ENCODE results near the gene CCL8.
"Not testable (repeated sequence)": the region's sequence is repeated elsewhere in the genome, so short reads cannot be mapped to it uniquely, and the experiment has no call there.

Gene CCL8

DNA sequence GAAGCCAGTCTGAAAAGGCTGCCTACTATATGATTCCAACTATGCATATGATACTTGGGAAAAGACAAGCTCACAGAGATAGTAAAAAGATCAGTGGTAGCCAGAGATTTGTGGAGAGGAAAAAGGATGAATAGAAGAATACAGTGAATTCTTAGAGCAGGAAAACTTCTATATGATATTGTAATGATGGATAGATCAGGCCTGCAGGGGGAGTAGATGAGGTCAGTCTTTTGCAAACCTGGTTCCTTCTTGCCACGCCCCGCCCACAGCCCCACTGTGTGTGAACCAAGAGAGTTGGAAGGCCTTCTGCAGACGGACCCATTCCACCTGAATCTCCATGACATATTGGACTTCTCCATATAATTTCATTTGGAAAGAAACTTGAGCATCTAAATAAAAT, 761 bp upstream of the CCL8 start:
- DNase-seq, result no peak

DNA sequence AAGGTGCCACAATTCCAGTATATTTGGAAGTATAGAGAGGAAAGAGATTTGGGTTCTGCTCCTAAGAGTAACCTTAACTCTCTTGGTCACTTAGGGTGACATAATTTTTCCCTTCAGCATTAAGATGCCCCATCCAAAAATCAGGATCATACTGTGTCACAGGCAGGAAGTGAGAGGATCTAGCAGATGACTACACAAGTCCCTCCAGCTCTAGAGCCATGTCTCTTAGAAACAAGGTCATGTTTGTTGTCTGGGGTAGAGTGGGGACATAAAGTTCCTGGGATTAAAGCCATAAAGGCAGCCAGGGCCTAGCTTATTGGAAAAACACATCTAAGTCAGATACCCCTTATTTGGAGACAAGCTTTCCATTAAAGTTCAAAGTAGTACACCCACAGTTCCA, 2.7 kb downstream of the CCL8 start:
- no peak for DNase-seq

GRCh38 chr17:34327580-34327979, 8.3 kb downstream of the CCL8 start:
- DNase-seq, result not testable (repeated sequence)

DNA sequence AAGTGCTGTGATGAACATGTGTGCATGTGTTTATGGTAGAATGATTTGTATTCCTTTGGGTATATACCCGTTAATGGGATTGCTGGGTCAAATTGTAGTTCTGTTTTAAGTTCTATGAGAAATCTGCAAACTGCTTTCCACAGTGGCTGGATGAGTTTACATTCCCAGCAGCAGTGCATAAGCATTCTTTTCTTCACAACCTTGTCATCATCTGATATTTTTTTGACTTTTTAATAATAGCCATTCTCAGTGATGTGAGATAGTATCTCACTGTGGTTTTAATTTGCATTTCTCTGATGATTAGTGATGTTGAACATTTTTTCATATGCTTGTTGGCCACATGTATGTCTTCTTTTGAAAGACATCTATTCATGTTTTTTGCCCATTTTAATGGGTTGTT, 18.5 kb downstream of the CCL8 start:
- no peak for DNase-seq

- DNase-seq, result no peak
Observed at GRCh38 chr17:34339138-34339770, 20.0 kb downstream of the CCL8 start.

DNA sequence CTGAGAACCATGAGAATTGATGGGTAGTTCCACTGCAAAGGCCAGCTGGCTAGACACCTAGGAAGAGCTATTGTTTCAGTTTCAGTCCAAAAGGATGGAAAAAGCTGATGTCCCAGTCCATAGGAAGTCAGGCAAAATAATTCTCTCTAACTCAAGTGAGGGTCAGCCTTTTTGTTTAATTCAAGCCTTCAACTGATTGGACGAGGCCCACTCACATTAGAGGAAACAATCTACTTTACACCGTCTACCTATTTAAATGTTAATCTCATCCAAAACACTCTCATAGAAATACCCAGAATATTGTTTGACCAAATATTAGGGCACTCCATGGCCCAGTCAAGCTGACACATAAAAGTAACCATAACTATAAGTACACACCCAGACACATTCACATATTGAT, 22.7 kb downstream of the CCL8 start:
- no peak for DNase-seq

DNA sequence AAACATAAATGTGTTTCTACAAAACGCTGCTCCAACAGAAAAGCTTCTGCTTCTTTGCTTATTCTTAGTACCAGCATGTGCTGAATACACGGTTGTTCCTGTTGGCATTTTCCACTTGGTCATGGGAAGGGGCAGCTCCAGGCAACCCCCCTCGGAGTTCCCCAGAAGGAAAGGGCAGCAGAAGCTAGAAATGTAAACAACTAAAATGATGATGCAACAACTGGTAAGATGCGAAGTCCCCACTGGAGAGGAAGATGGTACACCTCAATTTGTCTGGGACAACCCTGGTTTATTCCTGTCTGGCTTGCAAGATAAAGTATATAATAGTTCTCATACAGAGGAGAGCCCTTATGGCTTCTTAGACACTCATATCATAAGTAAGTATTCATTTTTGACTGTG, 27.8 kb downstream of the CCL8 start:
- no peak for DNase-seq

DNA sequence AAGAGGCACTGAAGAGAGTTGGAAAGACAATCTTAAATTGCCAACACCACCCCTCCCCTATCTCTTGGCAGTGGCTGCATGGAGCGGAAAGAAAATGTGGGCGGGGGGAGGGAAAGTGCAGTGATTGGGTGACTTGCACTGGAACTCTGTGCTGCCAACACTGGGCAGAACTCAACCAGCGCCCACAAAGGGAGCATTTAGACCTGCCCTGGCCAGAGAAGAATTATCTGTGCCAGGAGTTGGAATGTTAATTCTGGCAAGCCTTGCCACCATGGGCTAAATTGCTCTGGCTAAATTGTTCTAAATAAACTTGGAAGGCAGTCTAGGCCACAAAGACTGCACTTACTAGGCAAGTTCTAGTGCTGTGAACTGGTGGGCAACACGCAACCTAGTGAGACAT, 30.5 kb downstream of the CCL8 start:
- DNase-seq, result no peak

GRCh38 chr17:34351096-34351495, 31.9 kb downstream of the CCL8 start:
- DNase-seq, result no peak

DNA sequence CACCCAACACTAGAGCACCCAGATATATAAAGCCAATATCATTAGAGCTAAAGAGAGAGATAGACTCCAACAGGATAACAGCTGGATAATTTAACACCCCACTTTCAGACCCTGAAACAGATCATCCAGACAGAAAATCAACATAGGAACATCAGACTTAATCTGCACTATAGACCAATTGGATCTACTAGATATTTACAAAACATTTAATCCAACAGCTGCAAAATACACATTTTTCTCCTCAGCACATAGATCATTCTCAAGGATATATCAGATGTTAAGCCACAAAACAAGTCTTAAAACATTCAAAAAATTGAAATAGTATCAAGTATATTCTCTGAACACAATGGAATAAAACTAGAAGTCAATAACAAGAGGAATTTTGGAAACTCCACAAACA, 33.0 kb downstream of the CCL8 start:
- DNase-seq, result no peak

- DNase-seq, result no peak
Observed at GRCh38 chr17:34354637-34355036, 35.4 kb downstream of the CCL8 start.

- DNase-seq, result no peak
Observed at GRCh38 chr17:34356194-34356593, 37.0 kb downstream of the CCL8 start, which contains the start of gene CCL13. Gene CCL13 (plus strand): TSS chr17:34356480. CDS start chr17:34356527, 47 bp downstream.

- no peak for DNase-seq
Observed at GRCh38 chr17:34357398-34357797, 38.2 kb downstream of the CCL8 start.

- no peak for DNase-seq
Observed at GRCh38 chr17:34358631-34359030, 39.4 kb downstream of the CCL8 start.

- no peak for DNase-seq
Observed at GRCh38 chr17:34360601-34361270, 41.5 kb downstream of the CCL8 start.

GRCh38 chr17:34361478-34362061, 42.3 kb downstream of the CCL8 start:
- DNase-seq, result peak; percentile 76

DNA sequence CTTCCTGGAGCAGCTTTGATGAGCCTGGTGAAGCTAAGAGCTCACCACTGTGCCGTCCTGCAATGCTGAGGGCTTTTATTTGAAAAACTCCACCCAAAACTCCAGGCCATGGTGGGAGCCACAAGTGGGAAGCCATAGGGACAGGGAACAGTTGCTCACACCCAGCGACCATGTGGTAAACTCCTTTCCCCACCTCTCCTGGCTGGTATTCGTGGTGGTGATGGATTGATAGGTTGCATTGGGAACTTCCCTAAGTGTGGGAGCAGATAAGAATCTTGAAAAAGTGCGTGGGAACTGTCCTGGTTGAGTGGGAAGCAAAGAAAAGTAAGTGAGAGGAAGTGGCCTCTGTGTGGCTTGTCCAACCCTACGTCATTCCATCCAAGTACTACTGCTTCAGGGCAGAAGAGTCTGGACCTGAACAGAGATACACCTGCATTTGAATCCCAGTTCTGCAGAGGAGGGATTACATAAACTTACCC, 44.0 kb downstream of the CCL8 start, which contains the start of gene CCL1:
Gene CCL1, minus strand, starts transcription at position 51 of the 479 bp plus-strand sequence. CDS start 72 bp downstream, outside the sequence.
- no peak for DNase-seq

DNA sequence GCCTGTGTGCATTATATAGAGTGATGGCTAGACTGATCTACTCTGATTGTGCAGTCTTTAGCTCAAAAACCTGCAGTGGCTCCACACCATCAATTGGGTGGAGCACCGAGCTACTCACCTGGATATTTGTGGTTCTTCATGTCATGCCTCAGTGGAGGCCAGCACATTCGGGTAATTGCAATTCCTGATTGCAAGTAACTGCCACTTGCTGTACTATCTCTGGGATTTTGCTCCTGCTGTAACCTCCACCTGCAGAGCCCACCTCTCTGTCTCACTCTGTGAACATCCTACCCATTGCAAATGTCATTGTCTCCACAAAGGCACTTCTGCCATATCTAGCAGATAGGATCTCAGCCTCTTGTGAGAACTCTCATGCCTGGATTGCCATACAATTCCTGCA, 45.5 kb downstream of the CCL8 start:
- DNase-seq, result no peak

DNA sequence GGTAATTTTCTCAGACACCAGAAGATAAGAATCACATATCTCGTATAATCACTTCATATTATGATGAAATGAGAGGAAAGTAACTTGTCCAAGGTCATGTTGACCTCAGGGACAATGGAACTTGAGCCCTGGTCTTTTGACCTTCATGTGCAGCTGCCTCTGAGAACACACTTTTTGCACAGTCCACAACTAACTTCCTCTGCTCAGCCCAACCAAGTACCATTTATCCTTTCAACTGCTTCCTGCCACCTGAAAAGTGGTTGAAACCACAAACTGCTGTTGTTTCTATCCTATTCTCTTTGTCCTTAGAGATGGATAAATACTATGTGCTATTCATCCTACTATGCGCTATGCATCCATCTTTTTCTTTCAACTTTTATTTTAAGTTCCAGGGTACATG, 46.1 kb downstream of the CCL8 start:
- no peak for DNase-seq

DNA sequence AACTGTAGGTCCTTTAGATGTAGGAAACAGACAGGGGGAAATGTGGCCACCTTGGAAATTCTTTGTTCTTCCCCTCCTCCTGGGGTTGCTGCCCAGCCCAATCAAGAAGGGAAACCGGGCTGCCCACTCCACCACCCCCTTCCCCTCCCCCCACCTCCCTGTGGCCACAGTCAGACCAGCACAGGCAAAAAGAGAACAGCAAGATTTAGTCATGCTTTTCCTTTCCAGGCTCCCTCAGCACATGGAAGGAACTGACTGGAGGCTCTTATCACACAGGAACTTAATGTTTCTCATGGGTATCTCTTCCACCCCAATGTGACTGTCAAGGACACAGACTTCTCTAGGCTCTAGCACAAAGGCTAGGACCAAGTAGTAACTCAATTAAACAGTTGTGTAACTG, 46.8 kb downstream of the CCL8 start:
- DNase-seq, result no peak

- DNase-seq, result no peak
Observed at GRCh38 chr17:34366529-34367107, 47.4 kb downstream of the CCL8 start.

GRCh38 chr17:34367486-34368195, 48.4 kb downstream of the CCL8 start:
- no peak for DNase-seq
